GM12878 (cell line): ENCODE measurements around the gene FILIP1L.

Source experiments
- BMI1 ChIP-seq: fragments of 450-650 bp; IDR thresholded peaks from 2 replicates; pipeline ENCODE4 v1.6.1; 2016; ENCODE audit warnings: mild to moderate bottlenecking, moderate library complexity, borderline replicate concordance
- GABPA ChIP-seq: IDR thresholded peaks from 2 replicates; pipeline ENCODE4 v1.6.1; 2014; ENCODE audit warnings: antibody characterized with exemption, low read depth, mild to moderate bottlenecking, inconsistent platforms
- POLR2A ChIP-seq: IDR thresholded peaks from 2 replicates; pipeline ENCODE4 v1.6.1; 2011; ENCODE audit warnings: low read depth, mild to moderate bottlenecking, low read length
- TF ChIP-seq, protein P1 (sequence below), 3 experiments: IDR thresholded peaks in 2 of 3; conservative IDR thresholded peaks in 1 of 3; 2 replicates each; pipeline ENCODE4 v1.5.1; 2011; ENCODE audit warnings: low read depth in 3 of 3, low read length in 3 of 3, mild to moderate bottlenecking in 3 of 3, control low read depth in 2 of 3, moderate library complexity in 2 of 3, inconsistent platforms in 1 of 3, mixed read lengths in 1 of 3; ENCODE audit not compliant: control insufficient read depth in 2 of 3, insufficient read depth in 1 of 3; ENCODE audit errors: extremely low read depth in 1 of 3
- TF ChIP-seq, protein P2 (sequence below): IDR thresholded peaks from 2 replicates; pipeline ENCODE4 v1.6.1; 2012; ENCODE audit warnings: mild to moderate bottlenecking, low read depth, low read length
- TF ChIP-seq, protein P3 (sequence below): IDR thresholded peaks from 2 replicates; pipeline ENCODE4 v1.6.1; 2011; ENCODE audit warnings: borderline replicate concordance, low read depth, mild to moderate bottlenecking, moderate library complexity, mixed read lengths, low read length; ENCODE audit not compliant: insufficient read depth; ENCODE audit errors: extremely low read length

DNA sequence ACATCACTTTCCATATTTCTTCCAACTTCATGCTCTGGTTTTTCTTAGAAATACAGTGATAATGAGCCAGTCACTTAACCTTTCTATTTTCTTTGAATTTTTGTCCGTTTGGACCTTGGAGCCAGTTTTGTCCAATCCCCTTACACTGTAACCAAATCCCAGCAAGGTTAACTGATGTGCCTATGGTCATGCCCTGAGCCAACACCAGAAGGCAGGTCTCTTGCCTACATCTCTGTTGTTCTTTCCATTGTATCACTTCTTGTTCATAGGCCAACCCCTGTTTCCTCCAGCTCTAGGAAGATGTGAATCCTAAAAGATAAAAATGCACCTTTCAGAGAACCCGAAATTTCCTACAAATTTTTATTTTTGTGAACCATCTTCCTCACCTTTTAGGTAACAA is 174.0 kb downstream of the FILIP1L start:
- TF ChIP-seq, protein P1, sequence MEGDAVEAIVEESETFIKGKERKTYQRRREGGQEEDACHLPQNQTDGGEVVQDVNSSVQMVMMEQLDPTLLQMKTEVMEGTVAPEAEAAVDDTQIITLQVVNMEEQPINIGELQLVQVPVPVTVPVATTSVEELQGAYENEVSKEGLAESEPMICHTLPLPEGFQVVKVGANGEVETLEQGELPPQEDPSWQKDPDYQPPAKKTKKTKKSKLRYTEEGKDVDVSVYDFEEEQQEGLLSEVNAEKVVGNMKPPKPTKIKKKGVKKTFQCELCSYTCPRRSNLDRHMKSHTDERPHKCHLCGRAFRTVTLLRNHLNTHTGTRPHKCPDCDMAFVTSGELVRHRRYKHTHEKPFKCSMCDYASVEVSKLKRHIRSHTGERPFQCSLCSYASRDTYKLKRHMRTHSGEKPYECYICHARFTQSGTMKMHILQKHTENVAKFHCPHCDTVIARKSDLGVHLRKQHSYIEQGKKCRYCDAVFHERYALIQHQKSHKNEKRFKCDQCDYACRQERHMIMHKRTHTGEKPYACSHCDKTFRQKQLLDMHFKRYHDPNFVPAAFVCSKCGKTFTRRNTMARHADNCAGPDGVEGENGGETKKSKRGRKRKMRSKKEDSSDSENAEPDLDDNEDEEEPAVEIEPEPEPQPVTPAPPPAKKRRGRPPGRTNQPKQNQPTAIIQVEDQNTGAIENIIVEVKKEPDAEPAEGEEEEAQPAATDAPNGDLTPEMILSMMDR (IDR thresholded peaks at IDR 0.05 in 2 of 3, conservative IDR thresholded peaks at IDR 0.05 in 1 of 3; ENCODE audit: control insufficient read depth in 2 of 3, extremely low read depth in 1 of 3, insufficient read depth in 1 of 3, low read depth in 3 of 3, low read length in 3 of 3) = no peak
- TF ChIP-seq GABPA (no peak), BMI1 (no peak), POLR2A (no peak)
- TF ChIP-seq, protein P2, sequence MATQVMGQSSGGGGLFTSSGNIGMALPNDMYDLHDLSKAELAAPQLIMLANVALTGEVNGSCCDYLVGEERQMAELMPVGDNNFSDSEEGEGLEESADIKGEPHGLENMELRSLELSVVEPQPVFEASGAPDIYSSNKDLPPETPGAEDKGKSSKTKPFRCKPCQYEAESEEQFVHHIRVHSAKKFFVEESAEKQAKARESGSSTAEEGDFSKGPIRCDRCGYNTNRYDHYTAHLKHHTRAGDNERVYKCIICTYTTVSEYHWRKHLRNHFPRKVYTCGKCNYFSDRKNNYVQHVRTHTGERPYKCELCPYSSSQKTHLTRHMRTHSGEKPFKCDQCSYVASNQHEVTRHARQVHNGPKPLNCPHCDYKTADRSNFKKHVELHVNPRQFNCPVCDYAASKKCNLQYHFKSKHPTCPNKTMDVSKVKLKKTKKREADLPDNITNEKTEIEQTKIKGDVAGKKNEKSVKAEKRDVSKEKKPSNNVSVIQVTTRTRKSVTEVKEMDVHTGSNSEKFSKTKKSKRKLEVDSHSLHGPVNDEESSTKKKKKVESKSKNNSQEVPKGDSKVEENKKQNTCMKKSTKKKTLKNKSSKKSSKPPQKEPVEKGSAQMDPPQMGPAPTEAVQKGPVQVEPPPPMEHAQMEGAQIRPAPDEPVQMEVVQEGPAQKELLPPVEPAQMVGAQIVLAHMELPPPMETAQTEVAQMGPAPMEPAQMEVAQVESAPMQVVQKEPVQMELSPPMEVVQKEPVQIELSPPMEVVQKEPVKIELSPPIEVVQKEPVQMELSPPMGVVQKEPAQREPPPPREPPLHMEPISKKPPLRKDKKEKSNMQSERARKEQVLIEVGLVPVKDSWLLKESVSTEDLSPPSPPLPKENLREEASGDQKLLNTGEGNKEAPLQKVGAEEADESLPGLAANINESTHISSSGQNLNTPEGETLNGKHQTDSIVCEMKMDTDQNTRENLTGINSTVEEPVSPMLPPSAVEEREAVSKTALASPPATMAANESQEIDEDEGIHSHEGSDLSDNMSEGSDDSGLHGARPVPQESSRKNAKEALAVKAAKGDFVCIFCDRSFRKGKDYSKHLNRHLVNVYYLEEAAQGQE = no peak
- TF ChIP-seq, protein P3, sequence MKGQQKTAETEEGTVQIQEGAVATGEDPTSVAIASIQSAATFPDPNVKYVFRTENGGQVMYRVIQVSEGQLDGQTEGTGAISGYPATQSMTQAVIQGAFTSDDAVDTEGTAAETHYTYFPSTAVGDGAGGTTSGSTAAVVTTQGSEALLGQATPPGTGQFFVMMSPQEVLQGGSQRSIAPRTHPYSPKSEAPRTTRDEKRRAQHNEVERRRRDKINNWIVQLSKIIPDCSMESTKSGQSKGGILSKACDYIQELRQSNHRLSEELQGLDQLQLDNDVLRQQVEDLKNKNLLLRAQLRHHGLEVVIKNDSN = no peak
